Mammary epithelial cell (primary cell): ENCODE results near the gene DMBX1.

ENCODE experiments used
- CTCF ChIP-seq, 2 donors: IDR thresholded peaks in 1 of 2; conservative IDR thresholded peaks in 1 of 2; 2 replicates each; pipeline ENCODE4 v1.5.1; 2011 to 2012; ENCODE audit warnings: inconsistent platforms in 2 of 2, low read length in 2 of 2, mild to moderate bottlenecking in 2 of 2, control low read depth in 1 of 2, low read depth in 1 of 2; ENCODE audit not compliant: insufficient read depth in 1 of 2; ENCODE audit errors: extremely low read depth in 1 of 2
- EZH2 ChIP-seq: IDR thresholded peaks from 2 replicates; pipeline ENCODE4 v1.6.1; 2012; ENCODE audit warnings: low read length, inconsistent platforms, borderline replicate concordance

- TF ChIP-seq CTCF (conservative IDR thresholded peaks at IDR 0.05 in 1 of 2, IDR thresholded peaks at IDR 0.05 in 1 of 2; ENCODE audit: extremely low read depth in 1 of 2, insufficient read depth in 1 of 2, low read depth in 1 of 2, low read length in 2 of 2), result no peak
- no peak for TF ChIP-seq EZH2
Measured at GRCh38 chr1:46464013-46464548, 25.6 kb upstream of the DMBX1 start.
